GM20000 (cell line): Measurements from ENCODE around the gene UMOD.

Experiments
- DNase-seq: peaks from one replicate; pipeline ENCODE4 v3.0.0; 2012; ENCODE audit warnings: low spot score
- TF ChIP-seq, protein P1 (sequence below): IDR thresholded peaks from 2 replicates; pipeline ENCODE4 v1.5.1; 2012; ENCODE audit warnings: mild to moderate bottlenecking, control low read depth; ENCODE audit errors: extremely low read depth, missing control alignments

The UMOD gene

DNA sequence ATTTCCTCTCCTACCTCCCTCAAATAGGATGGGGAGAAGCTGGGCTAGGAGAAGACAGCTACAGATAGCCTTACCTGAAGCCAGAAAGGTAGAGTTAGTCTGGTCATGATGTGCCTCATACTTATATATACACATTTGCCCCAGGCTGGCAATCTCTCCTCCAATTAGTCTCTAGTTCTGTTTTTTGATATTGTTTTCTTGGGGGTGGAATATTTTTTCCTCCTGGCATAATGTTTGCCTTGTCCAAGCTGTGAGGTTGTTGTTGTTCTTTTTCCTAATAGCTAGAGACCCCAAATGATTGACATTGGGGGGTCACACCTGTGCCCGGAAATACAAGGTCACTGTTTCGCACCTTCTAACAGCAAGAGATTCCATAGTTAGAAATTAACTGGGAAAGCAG, at the start of gene UMOD:
TSS of gene UMOD (minus strand) at position 101 of the 400 bp plus-strand sequence. CDS start 1,978 bp downstream, outside the sequence.
- TF ChIP-seq, protein P1, sequence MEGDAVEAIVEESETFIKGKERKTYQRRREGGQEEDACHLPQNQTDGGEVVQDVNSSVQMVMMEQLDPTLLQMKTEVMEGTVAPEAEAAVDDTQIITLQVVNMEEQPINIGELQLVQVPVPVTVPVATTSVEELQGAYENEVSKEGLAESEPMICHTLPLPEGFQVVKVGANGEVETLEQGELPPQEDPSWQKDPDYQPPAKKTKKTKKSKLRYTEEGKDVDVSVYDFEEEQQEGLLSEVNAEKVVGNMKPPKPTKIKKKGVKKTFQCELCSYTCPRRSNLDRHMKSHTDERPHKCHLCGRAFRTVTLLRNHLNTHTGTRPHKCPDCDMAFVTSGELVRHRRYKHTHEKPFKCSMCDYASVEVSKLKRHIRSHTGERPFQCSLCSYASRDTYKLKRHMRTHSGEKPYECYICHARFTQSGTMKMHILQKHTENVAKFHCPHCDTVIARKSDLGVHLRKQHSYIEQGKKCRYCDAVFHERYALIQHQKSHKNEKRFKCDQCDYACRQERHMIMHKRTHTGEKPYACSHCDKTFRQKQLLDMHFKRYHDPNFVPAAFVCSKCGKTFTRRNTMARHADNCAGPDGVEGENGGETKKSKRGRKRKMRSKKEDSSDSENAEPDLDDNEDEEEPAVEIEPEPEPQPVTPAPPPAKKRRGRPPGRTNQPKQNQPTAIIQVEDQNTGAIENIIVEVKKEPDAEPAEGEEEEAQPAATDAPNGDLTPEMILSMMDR, result no peak
- DNase-seq, result no peak

DNA sequence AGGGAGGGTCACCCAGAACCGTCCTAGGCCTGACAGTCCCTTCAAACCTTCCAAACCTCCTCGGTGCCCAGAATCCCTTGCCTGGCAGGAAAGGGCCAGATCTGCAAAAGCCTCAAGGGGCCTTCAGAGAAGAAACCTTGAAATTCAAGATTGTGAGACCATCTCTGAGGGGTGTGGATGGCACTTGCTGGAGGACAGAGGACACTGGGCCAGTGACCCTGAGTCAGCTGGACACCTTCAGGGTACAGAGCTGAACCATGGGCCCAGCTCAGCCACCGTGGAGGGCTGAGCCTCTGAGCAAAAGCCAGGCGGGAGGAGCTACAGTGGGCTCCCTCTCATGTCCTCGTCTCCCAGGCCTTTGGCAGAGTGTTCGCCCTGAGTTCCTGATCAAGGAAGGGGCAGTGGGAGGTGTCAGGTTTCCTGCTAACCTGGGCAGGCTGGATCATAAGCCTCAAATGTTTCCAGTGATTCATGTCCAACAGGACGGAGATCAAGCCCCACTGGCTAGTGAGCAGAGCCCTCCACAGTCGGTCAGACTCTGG, 49.0 kb upstream of the UMOD start:
- DNase-seq, result no peak
- TF ChIP-seq, protein P1, result no peak

DNA sequence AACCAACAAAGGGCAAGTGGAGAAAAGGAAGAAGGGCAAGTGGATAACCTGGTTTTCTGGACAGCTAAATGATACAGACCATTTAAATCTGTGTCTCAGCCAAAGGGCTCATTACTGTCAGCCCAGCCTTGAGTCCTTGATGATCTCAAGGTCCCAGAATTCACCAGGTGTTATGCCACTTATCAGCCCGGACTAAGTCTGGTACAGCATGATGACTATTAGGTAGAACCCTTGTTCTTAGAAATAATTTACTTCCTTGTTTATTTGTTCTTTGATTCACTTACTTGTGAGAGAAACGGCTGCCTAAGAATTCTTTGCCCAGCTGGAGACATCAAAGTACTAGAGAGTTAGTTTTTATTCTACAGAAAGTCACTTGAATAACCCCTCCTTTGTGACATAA, 48.6 kb upstream of the UMOD start:
- no peak for DNase-seq
- TF ChIP-seq, protein P1, result no peak

DNA sequence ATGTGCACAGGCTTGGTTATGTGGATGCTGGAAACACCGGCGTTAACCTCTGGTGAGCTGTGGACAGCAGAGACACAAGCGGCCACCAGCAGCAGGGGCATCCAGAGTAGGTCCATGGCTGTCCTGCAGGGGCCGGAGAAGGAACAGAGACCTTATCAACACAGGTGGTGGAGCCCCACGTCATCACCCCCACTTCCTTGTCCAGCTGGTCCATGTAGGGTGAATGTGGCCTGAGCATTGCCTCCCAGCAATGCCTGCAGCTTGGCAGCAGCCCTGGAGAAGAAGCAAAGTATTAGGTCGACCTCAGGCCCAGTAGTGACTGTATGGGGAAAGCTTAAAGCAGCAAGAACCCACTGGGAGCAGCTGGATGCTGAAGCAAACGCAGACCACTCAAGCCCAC, 46.7 kb upstream of the UMOD start:
- DNase-seq, result no peak
- TF ChIP-seq, protein P1, result no peak

DNA sequence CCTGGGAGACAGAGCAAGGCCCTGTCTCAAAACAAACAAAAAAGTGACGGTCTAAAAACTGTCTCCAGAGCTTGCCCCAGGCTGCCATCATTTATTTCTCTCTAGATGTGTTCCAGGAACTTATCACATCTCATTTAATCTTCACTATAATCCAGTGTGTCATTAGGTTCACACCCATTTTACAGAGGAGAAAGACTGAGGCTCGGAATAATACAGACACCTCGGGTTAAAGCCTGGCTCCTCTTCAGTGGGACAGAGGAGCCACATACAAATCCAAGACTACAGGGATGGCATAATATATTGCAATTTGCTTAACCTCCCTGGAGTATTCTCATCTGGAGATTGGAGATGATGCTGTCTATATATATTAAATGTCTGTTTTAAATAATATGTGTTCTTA, 46.1 kb upstream of the UMOD start:
- DNase-seq, result no peak
- TF ChIP-seq, protein P1, result no peak

DNA sequence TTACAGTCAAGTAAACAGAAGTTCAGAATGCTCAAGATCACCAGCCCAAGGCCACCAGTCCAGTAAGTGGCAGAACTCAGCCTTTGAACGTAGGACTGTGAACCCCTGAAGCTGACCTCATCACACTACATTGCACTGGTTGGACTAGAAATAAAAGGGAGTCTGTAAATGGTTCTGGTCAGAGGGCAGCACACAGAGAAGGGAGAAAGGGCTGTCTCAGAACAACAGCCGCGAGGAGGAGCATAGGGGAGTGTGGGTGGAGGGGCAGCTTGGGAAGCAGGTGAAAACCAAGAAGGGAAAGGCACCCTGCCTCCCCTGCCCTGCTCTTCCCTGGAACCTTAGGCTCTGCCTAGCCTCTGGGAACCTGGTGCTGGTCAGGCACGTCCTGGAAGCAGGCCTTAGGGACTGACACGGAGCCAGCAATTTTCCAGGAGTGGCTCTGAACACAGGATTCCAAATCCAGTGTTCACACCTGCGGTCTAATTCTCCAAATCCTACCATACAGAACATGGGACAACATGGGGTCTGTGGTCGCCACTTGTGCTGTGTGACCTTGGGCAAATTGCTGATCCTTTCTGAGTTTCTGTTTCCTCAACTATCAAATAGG, 45.1 kb upstream of the UMOD start:
- TF ChIP-seq, protein P1, result no peak

DNA sequence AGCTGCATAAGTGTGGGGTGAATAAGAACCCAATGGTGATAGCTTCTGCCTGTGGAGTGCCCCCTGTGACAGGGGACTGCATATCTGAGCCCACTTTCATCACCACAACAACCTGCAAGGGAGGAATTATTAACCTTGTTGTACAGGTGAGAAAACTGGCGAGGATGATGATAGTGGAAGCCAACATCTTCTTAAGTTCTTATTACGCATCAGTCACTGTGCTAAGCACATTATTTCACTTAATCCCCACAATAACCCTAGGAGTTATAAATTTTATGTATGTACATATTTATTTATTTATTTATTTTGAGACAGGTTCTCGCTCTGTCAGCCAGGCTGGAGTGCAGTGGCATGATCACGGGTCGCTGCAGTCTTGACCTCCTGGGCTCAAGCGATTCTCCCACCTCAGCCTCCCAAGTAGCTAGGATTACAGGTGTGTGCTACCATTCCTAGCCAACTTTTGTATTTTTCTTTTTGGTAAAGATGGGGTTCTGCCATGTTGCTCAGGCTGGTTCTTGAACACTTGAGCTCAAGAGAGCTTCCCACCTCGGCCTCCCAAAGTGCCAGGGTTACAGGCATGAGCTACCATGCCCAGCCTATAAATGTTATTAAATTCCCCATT, 44.4 kb upstream of the UMOD start:
- TF ChIP-seq, protein P1, result no peak
- no peak for DNase-seq

More for the DNA sequence above, 45.1 kb upstream of the UMOD start:
- DNase-seq, result no peak
